ENCODE data around the gene WDR43.

DNA sequence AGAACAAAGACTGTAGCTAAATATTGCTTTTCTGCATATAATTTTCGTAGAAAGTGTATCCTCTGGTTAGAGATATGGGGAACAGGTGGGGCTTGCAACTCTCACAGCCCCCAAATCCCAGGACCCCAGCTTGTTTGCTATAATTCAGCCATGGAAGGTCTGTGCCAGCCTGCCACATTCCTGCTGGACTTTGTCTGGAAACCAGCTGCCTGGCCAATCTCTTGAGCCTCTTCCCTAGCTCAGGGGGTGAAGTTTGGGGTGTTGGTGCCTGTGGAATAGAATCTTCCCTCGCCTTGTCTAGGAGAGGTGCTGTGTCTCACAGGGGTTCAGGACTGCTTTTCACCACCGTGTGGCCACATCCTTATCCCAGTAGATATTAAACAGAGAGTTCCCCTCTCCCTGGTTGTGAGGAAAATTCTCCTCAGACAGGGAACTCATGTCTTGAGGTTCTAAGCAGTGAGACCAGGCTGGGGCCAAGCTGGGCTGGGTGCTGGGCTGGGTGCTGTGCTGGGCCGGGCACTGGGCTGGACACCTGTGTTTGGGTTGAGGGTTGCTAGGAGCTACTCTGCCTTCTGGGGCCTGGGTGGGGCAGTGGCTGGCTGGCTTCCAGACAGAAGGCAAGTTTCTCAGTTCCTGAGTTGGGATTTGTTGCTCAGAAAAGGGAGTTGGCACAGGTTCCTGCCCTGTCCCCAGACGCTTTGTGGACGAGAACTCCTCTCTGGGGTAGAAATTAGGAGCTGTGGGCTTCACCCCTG is 98.9 kb downstream of the WDR43 start:
- no peak for TF ChIP-seq POLR2A (IDR thresholded peaks at IDR 0.05)
- TF ChIP-seq, protein P1, sequence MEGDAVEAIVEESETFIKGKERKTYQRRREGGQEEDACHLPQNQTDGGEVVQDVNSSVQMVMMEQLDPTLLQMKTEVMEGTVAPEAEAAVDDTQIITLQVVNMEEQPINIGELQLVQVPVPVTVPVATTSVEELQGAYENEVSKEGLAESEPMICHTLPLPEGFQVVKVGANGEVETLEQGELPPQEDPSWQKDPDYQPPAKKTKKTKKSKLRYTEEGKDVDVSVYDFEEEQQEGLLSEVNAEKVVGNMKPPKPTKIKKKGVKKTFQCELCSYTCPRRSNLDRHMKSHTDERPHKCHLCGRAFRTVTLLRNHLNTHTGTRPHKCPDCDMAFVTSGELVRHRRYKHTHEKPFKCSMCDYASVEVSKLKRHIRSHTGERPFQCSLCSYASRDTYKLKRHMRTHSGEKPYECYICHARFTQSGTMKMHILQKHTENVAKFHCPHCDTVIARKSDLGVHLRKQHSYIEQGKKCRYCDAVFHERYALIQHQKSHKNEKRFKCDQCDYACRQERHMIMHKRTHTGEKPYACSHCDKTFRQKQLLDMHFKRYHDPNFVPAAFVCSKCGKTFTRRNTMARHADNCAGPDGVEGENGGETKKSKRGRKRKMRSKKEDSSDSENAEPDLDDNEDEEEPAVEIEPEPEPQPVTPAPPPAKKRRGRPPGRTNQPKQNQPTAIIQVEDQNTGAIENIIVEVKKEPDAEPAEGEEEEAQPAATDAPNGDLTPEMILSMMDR (IDR thresholded peaks at IDR 0.05), result no peak

All from thyroid gland (tissue), 4 donors.